ENCODE data around the gene KIF17.

The KIF17 gene

DNA sequence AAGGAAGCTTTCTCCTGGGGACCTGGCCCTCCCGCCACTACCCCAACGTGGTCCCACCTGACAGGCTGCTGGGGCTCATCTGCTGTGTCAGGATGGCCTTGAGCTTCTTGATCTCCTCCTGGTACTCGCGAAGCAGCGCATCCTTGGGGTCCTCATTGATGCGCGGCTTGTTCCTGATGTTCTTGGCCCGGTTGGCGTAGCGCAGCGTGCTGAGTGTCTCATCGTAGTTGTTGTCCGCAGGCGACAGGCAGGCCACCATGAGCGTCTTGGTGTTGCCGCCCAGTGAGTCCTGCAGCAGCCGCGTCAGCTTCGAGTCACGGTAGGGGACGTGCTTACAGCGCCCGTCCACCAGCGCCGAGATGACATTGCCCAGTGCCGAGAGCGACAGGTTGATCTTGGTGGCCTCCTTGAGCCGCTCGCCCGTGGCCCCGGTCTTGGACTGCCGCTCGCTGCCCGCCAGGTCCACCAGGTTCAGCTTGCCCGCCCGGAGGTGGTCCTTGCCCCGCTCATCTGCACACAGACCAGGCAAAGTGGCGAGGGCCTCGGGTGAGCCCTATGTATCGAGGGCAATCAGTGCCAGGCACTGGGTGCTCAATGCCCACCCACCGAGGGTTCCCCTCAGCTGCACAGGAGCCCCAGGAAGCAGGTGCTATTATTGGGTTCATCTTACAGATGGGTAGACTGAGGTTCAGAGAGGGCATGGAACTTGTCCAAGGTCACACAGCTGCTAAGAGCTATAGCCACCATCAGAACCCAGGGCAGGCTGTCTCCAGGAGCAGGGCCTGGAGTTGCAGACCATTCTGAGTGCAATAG, 13.2 kb downstream of the KIF17 start:
- H3K36me3 Mint-ChIP-seq (ENCODE audit: low read depth): no peaks in the 10 kb centered on the region
- no peaks in the 10 kb centered on the region for H3K9me3 Mint-ChIP-seq
- no peak for DNase-seq
- H3K27ac Mint-ChIP-seq: no peak overlapping the region
- TF ChIP-seq, protein P1, sequence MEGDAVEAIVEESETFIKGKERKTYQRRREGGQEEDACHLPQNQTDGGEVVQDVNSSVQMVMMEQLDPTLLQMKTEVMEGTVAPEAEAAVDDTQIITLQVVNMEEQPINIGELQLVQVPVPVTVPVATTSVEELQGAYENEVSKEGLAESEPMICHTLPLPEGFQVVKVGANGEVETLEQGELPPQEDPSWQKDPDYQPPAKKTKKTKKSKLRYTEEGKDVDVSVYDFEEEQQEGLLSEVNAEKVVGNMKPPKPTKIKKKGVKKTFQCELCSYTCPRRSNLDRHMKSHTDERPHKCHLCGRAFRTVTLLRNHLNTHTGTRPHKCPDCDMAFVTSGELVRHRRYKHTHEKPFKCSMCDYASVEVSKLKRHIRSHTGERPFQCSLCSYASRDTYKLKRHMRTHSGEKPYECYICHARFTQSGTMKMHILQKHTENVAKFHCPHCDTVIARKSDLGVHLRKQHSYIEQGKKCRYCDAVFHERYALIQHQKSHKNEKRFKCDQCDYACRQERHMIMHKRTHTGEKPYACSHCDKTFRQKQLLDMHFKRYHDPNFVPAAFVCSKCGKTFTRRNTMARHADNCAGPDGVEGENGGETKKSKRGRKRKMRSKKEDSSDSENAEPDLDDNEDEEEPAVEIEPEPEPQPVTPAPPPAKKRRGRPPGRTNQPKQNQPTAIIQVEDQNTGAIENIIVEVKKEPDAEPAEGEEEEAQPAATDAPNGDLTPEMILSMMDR (IDR thresholded peaks at IDR 0.05): no peak
- H3K4me3 Mint-ChIP-seq: no peak overlapping the region
- peaks cover 10% of the 10 kb centered on the region for H3K4me1 Mint-ChIP-seq
- peaks cover 4% of the 10 kb centered on the region for H3K27me3 Mint-ChIP-seq (ENCODE audit: low read depth, poor library complexity)

DNA sequence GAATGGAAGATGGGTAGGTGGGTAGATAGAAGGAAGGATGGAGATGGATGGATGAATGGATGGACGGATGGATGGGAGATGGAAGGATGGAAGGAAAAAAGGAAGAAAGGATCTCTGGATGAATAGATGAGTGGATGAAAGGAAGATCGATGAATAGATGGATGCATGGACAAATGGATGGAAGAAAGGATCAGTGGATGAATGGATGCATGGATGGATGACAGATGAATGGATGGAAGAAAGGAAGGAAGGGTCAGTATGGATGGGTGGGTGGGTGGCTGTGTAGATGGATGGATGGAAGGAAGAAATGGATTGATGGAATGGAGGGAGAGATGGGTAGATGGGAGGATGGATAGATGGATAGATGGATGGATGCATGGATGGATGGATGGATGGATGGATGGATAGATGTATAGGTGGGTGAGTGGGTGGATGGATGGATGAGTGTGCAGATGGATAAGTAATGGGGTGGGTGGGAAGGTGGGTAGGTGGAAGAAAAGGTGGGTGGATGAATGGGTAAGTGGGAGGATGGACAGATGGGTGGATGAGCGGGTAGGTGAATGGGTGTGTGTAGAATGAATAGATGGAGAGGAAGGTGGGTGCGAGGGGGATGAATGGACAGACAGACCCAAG, 14.6 kb downstream of the KIF17 start:
- no peaks in the 10 kb centered on the region for H3K9me3 Mint-ChIP-seq
- H3K27me3 Mint-ChIP-seq (ENCODE audit: low read depth, poor library complexity): peaks cover 4% of the 10 kb centered on the region
- no peak overlapping the region for H3K27ac Mint-ChIP-seq
- H3K36me3 Mint-ChIP-seq (ENCODE audit: low read depth): no peaks in the 10 kb centered on the region
- DNase-seq: no peak
- peaks cover 12% of the 10 kb centered on the region for H3K4me1 Mint-ChIP-seq
- TF ChIP-seq, protein P1 (IDR thresholded peaks at IDR 0.05): no peak
- H3K4me3 Mint-ChIP-seq: no peak overlapping the region

DNA sequence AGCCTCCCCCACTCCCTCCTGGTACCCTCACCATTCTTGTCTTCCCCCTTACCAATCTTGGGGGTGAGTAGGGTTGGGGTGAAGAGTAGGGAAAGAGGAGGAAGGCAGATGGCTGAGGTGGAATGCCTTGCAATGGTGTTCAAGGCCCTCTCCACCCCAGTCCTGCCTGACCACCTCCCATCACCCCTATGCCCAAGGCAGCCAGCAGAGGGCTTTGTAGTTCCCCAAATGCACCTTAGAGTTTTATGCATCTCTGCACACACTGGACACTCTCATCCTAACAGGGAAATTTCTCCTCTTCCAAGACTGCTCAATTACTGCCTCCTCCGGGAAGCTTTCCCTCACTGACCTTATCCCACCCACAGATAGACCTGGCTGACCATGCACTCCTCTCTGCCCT, 15.4 kb downstream of the KIF17 start:
- peaks cover 4% of the 10 kb centered on the region for H3K27me3 Mint-ChIP-seq (ENCODE audit: low read depth, poor library complexity)
- DNase-seq: no peak
- no peaks in the 10 kb centered on the region for H3K36me3 Mint-ChIP-seq (ENCODE audit: low read depth)
- H3K9me3 Mint-ChIP-seq: no peaks in the 10 kb centered on the region
- H3K4me1 Mint-ChIP-seq: peaks cover 14% of the 10 kb centered on the region
- no peak overlapping the region for H3K4me3 Mint-ChIP-seq
- no peak overlapping the region for H3K27ac Mint-ChIP-seq
- TF ChIP-seq, protein P1 (IDR thresholded peaks at IDR 0.05): peak; percentile 6

DNA sequence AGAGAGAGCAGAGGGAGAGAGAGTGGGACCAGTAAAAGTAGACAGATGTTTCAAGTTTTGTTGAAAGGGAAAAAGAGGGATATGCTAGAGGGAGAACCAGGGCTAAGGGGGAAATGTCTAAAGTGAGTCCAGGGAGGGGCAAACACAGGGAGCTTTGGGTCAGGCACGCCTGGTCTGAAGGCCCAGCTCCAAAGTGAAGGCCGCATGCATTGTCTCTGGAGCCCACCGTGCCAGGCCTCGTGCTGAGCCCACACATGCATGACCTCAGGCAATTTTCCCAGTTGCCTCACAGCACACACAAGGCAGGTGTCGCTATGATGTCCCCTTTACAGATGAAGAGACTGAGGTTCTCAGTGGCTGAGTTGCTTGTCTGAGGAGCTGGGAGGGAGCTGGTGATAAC, 16.0 kb downstream of the KIF17 start:
- Mint-ChIP-seq H3K9me3 (no peaks in the 10 kb centered on the region), H3K27me3 (ENCODE audit: low read depth, poor library complexity) (peaks cover 2% of the 10 kb centered on the region), H3K4me3 (no peak overlapping the region), H3K4me1 (peaks cover 19% of the 10 kb centered on the region), H3K36me3 (ENCODE audit: low read depth) (no peaks in the 10 kb centered on the region), H3K27ac (peak overlapping the region; percentile 2)
- TF ChIP-seq, protein P1 (IDR thresholded peaks at IDR 0.05): no peak
- no peak for DNase-seq

DNA sequence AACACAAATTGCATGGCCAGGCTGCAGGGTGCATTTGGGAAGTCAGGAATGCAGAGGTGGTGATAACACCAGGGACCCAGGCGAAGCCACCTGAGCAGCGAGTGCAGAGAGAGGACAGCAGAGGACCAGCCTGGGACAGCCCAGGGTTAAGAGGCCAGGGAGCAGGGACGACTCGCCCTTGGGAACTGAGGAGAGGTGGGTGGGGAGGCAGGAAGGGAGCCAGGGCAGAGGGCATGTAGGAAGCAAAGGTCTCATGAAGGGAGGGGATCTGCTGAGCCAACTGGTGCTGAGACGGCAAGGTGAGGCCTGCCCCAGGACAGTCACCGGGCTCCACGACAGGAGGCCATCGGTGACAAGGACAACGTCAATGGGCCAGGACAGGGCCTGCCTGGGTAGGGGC, 16.4 kb downstream of the KIF17 start:
- H3K27ac Mint-ChIP-seq: peak overlapping the region; percentile 2
- H3K4me1 Mint-ChIP-seq: peaks cover 21% of the 10 kb centered on the region
- TF ChIP-seq, protein P1 (IDR thresholded peaks at IDR 0.05): no peak
- no peaks in the 10 kb centered on the region for H3K36me3 Mint-ChIP-seq (ENCODE audit: low read depth)
- no peaks in the 10 kb centered on the region for H3K27me3 Mint-ChIP-seq (ENCODE audit: low read depth, poor library complexity)
- H3K4me3 Mint-ChIP-seq: no peak overlapping the region
- no peak for DNase-seq
- no peaks in the 10 kb centered on the region for H3K9me3 Mint-ChIP-seq
